GM23338 (cell line): Measurements from ENCODE around the gene FBXO15. TPM values are rescaled to one million over a fixed set of nuclear protein-coding genes. Genes with fewer than 3 reads are reported as not detected.
A peak's percentile ranks its signal among the peaks of the same experiment; 100 is the strongest.

ENCODE experiments used
- ATAC-seq: fragments of 200-7000 bp; cut with Tn5 transposase; 3 replicates; pipeline ENCODE4 v1.9.1; 2020
- DNase-seq: peaks from one replicate; pipeline ENCODE4 v3.0.0-alpha.2; 2015; ENCODE audit warnings: low spot score
- H2AFZ ChIP-seq: fragments of 200-600 bp; sonication (generic); 2 replicates; pipeline ENCODE4 v1.8.0; 2016; ENCODE audit warnings: antibody characterized with exemption, mild to moderate bottlenecking, moderate library complexity
- H3F3A ChIP-seq: fragments of 200-600 bp; sonication (generic); replicated peaks from 2 replicates; pipeline ENCODE4 v1.8.0; 2017; ENCODE audit warnings: antibody characterized with exemption, mixed run types, low read depth
- H3K27ac ChIP-seq: fragments of 200-600 bp; sonication (generic); 2 replicates; pipeline ENCODE4 v1.6.1; 2016; ENCODE audit warnings: low read depth
- H3K27me3 ChIP-seq: fragments of 200-600 bp; sonication (generic); 2 replicates; pipeline ENCODE4 v1.8.0; 2016; ENCODE audit warnings: mild to moderate bottlenecking, mixed run types, moderate library complexity; ENCODE audit not compliant: insufficient read depth
- H3K36me3 ChIP-seq: fragments of 200-600 bp; sonication (generic); 2 replicates; pipeline ENCODE4 v1.8.0; 2016; ENCODE audit warnings: mild to moderate bottlenecking; ENCODE audit not compliant: insufficient read depth
- H3K4me1 ChIP-seq: fragments of 200-600 bp; sonication (generic); 2 replicates; pipeline ENCODE4 v1.8.0; 2016; ENCODE audit warnings: mild to moderate bottlenecking, moderate library complexity; ENCODE audit not compliant: insufficient read depth
- H3K4me2 ChIP-seq: fragments of 200-600 bp; sonication (generic); 2 replicates; pipeline ENCODE4 v1.7.1; 2017; ENCODE audit warnings: mixed run types
- H3K4me3 ChIP-seq: fragments of 200-600 bp; sonication (generic); 2 replicates; pipeline ENCODE4 v1.6.1; 2016; ENCODE audit warnings: mixed run types
- H3K79me2 ChIP-seq: fragments of 200-600 bp; sonication (generic); replicated peaks from 2 replicates; pipeline ENCODE4 v1.8.0; 2017; ENCODE audit warnings: mild to moderate bottlenecking; ENCODE audit not compliant: insufficient read depth
- H3K9me2 ChIP-seq: fragments of 200-600 bp; sonication (generic); 2 replicates; pipeline ENCODE4 v1.8.0; 2017; ENCODE audit not compliant: insufficient read depth
- H4K20me1 ChIP-seq: fragments of 200-600 bp; sonication (generic); replicated peaks from 2 replicates; pipeline ENCODE4 v1.8.0; 2017; ENCODE audit warnings: mild to moderate bottlenecking; ENCODE audit not compliant: insufficient read depth
- H3K27ac Mint-ChIP-seq: 2 replicates; pipeline ENCODE4 v1.8.0; 2020; ENCODE audit warnings: inconsistent platforms, mild to moderate bottlenecking, moderate library complexity, mixed read lengths
- H3K27me3 Mint-ChIP-seq: 3 replicates; pipeline ENCODE4 v1.8.0; 2022; ENCODE audit warnings: low read depth, mild to moderate bottlenecking, moderate library complexity, mixed read lengths, inconsistent platforms; ENCODE audit not compliant: insufficient read depth, poor library complexity
- H3K36me3 Mint-ChIP-seq: 3 replicates; pipeline ENCODE4 v1.8.0; 2021; ENCODE audit warnings: low read depth, mild to moderate bottlenecking, inconsistent platforms, moderate library complexity, mixed read lengths
- H3K4me1 Mint-ChIP-seq: 3 replicates; pipeline ENCODE4 v1.8.0; 2020; ENCODE audit warnings: mild to moderate bottlenecking, inconsistent platforms, mixed read lengths
- H3K4me3 Mint-ChIP-seq: 3 replicates; pipeline ENCODE4 v1.8.0; 2021; ENCODE audit warnings: moderate library complexity, mild to moderate bottlenecking, inconsistent platforms, mixed read lengths
- H3K9me3 Mint-ChIP-seq: 3 replicates; pipeline ENCODE4 v1.8.0; 2020; ENCODE audit warnings: moderate library complexity, mild to moderate bottlenecking, inconsistent platforms, mixed read lengths
- JUNB ChIP-seq: IDR thresholded peaks from one replicate; pipeline ENCODE4 v1.6.1; 2016; ENCODE audit warnings: antibody characterized with exemption; ENCODE audit not compliant: unreplicated experiment
- polyA plus RNA-seq: library from polyadenylated mRNA; unstranded; fragments of >200 nt; fragmentation: Nextera tagmentation; extraction: Ambion mirVana; gene quantifications from 2 replicates; pipeline ENCODE4 v1.2.1, GENCODE V29; 2016
- total RNA-seq: library from RNA; depleted of rRNA; stranded (reverse); fragments of >200 nt; shearing (Covaris generic); gene quantifications from 2 replicates; pipeline ENCODE4 v1.2.3, GENCODE V29; 2014
- TF ChIP-seq, protein P1 (sequence below), 2 experiments: fragments of 200-600 bp in 1 of 2; sonication (generic) in 1 of 2; conservative IDR thresholded peaks; 2 replicates each; pipeline versions ENCODE4 v1.5.1 to v1.6.1; 2016 to 2017; ENCODE audit warnings: antibody characterized with exemption in 2 of 2, low read depth in 2 of 2, mild to moderate bottlenecking in 2 of 2, moderate library complexity in 1 of 2
- TF ChIP-seq, protein P2 (sequence below): fragments of 250-450 bp; sonication (Bioruptor Pico); IDR thresholded peaks from 2 replicates; pipeline ENCODE4 v1.5.0; 2020; ENCODE audit warnings: mild to moderate bottlenecking, moderate library complexity

FBXO15 gene
- total and polyA plus RNA-seq, 2 experiments from 2014 or later: 0.21 to 0.53 TPM

DNA sequence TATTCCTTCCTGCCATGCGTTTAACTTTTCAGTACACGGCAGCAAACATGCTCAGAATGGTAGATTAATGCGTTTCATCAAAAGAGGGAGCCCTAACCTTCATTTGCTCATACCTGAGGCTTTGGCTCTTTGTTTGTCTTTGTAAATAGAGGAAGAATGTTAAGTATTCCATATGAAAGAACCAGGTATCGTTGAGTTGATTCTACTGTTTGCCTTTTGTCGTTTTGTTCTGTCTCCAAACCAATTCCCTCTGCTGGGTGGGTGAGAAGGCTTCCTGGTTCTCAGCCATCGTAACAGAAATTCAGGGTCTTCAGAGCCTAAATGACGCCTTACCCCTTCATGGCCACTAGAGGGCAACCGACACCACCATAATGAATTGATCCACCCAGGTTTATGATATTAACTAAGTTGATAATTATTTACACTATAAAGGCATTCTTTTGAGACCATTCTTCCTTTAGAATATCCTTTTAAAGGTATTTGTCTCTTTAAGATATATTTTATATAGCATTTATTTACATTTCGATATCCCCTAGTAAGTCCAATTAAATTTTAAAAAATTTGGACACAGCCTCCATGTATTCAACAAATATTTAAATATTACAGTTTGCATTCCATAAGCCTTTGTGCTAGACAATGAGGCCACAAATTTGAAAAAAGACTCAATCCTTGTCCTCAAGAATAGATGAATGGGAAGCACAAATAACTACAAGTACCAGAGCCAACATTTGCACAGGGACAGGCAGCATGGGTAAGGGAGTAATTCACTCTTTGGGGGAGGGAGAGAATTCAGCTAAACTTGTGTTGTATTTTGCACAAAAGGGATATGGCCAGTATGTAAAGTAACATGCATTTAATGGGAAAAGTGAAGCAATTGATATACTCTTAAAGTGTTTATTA is 48.8 kb upstream of the FBXO15 start:
- Histone ChIP-seq H3K4me1 (peaks cover 5% of the 10 kb centered on the region), H3K27me3 (no peaks in the 10 kb centered on the region), H3K9me2 (no peaks in the 10 kb centered on the region), H3K4me3 (0 out of 2 replicates have a peak overlapping the region, but pooled peaks have one; percentile 8), H3K27ac (no peak overlapping the region), H4K20me1 (no peaks in the 10 kb centered on the region), H3K4me2 (no peak overlapping the region), H2AFZ (no peak overlapping the region), H3F3A (no peaks in the 10 kb centered on the region), H3K79me2 (no peaks in the 10 kb centered on the region), H3K36me3 (no peaks in the 10 kb centered on the region)
- H3K27ac Mint-ChIP-seq: no peak overlapping the region
- no peaks in the 10 kb centered on the region; the same call in 2 of the 3 replicates for H3K36me3 Mint-ChIP-seq
- peaks cover 7% of the 10 kb centered on the region for H3K27me3 Mint-ChIP-seq
- DNase-seq (peak; percentile 74), ATAC-seq (peak; percentile 80)
- H3K4me1 Mint-ChIP-seq: peaks cover 19% of the 10 kb centered on the region
- H3K9me3 Mint-ChIP-seq: no peaks in the 10 kb centered on the region
- TF ChIP-seq, protein P1, sequence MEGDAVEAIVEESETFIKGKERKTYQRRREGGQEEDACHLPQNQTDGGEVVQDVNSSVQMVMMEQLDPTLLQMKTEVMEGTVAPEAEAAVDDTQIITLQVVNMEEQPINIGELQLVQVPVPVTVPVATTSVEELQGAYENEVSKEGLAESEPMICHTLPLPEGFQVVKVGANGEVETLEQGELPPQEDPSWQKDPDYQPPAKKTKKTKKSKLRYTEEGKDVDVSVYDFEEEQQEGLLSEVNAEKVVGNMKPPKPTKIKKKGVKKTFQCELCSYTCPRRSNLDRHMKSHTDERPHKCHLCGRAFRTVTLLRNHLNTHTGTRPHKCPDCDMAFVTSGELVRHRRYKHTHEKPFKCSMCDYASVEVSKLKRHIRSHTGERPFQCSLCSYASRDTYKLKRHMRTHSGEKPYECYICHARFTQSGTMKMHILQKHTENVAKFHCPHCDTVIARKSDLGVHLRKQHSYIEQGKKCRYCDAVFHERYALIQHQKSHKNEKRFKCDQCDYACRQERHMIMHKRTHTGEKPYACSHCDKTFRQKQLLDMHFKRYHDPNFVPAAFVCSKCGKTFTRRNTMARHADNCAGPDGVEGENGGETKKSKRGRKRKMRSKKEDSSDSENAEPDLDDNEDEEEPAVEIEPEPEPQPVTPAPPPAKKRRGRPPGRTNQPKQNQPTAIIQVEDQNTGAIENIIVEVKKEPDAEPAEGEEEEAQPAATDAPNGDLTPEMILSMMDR (conservative IDR thresholded peaks at IDR 0.05; ENCODE audit: low read depth in 2 of 2): peak; percentile 85 to 94
- TF ChIP-seq, protein P2, sequence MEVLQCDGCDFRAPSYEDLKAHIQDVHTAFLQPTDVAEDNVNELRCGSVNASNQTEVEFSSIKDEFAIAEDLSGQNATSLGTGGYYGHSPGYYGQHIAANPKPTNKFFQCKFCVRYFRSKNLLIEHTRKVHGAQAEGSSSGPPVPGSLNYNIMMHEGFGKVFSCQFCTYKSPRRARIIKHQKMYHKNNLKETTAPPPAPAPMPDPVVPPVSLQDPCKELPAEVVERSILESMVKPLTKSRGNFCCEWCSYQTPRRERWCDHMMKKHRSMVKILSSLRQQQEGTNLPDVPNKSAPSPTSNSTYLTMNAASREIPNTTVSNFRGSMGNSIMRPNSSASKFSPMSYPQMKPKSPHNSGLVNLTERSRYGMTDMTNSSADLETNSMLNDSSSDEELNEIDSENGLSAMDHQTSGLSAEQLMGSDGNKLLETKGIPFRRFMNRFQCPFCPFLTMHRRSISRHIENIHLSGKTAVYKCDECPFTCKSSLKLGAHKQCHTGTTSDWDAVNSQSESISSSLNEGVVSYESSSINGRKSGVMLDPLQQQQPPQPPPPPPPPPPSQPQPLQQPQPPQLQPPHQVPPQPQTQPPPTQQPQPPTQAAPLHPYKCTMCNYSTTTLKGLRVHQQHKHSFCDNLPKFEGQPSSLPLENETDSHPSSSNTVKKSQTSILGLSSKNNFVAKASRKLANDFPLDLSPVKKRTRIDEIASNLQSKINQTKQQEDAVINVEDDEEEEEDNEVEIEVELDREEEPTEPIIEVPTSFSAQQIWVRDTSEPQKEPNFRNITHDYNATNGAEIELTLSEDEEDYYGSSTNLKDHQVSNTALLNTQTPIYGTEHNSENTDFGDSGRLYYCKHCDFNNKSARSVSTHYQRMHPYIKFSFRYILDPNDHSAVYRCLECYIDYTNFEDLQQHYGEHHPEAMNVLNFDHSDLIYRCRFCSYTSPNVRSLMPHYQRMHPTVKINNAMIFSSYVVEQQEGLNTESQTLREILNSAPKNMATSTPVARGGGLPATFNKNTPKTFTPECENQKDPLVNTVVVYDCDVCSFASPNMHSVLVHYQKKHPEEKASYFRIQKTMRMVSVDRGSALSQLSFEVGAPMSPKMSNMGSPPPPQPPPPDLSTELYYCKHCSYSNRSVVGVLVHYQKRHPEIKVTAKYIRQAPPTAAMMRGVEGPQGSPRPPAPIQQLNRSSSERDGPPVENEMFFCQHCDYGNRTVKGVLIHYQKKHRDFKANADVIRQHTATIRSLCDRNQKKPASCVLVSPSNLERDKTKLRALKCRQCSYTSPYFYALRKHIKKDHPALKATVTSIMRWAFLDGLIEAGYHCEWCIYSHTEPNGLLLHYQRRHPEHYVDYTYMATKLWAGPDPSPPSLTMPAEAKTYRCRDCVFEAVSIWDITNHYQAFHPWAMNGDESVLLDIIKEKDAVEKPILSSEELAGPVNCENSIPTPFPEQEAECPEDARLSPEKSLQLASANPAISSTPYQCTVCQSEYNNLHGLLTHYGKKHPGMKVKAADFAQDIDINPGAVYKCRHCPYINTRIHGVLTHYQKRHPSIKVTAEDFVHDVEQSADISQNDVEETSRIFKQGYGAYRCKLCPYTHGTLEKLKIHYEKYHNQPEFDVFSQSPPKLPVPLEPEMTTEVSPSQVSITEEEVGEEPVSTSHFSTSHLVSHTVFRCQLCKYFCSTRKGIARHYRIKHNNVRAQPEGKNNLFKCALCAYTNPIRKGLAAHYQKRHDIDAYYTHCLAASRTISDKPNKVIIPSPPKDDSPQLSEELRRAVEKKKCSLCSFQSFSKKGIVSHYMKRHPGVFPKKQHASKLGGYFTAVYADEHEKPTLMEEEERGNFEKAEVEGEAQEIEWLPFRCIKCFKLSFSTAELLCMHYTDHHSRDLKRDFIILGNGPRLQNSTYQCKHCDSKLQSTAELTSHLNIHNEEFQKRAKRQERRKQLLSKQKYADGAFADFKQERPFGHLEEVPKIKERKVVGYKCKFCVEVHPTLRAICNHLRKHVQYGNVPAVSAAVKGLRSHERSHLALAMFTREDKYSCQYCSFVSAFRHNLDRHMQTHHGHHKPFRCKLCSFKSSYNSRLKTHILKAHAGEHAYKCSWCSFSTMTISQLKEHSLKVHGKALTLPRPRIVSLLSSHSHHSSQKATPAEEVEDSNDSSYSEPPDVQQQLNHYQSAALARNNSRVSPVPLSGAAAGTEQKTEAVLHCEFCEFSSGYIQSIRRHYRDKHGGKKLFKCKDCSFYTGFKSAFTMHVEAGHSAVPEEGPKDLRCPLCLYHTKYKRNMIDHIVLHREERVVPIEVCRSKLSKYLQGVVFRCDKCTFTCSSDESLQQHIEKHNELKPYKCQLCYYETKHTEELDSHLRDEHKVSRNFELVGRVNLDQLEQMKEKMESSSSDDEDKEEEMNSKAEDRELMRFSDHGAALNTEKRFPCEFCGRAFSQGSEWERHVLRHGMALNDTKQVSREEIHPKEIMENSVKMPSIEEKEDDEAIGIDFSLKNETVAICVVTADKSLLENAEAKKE (CRISPR knock-in tag): peak; percentile 66; the same call in 1 of the 2 replicates
- no peak for TF ChIP-seq JUNB
- peak overlapping the region; percentile 48 for H3K4me3 Mint-ChIP-seq
